ENCODE data around the gene HACL1. TPM values are rescaled to one million over a fixed set of nuclear protein-coding genes. Genes with fewer than 3 reads are reported as not detected.
"Not testable (repeated sequence)": the region's sequence is repeated elsewhere in the genome, so short reads cannot be mapped to it uniquely, and the experiment has no call there.

The HACL1 gene
- total and polyA plus RNA-seq, 2 donors (not counting 1 experiment from before 2014, with no cell fraction given) = 20.8 to 38.7 TPM

DNA sequence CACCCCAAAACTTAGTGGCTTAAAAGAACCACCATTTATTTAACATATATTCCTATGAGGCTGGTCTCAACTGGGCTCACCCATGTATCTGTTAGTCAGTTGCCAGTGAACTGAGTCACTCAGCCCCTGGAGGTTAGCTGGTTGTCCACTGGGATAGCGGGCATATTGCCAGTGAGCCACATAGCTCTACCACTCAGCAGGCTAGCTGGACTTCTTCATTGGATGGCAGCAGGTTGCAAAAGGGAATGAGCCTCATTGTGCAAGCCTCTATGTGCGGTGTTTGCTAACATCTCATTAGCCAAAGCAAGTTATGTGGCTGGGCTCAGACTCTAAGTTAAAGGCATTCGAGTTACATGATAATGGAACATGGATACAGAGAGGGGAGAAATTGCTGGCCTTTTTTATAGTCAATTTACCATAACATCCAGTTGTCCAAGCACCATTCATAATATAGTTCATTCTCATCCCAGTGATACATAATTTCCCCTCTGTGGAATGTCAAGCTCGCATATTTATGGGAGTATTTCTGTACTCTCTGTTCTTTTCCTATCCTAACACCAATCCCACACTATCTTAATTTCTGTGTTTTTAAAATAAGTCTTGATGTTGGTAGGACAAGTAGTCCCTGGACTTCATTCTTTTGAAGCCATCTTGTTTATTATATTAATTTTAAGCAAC is 8.9 kb upstream of the HACL1 start:
- Histone ChIP-seq H3K4me2 (replicated peaks; ENCODE audit: low read depth, low read length, poor library complexity, severe bottlenecking) (no peak overlapping the region), H3K79me2 (ENCODE audit: control insufficient read depth, insufficient read depth, low read length) (peaks cover 21% of the 10 kb centered on the region), H3K27me3 (replicated peaks in 1 of 4; ENCODE audit: control extremely low read depth in 1 of 4, control insufficient read depth in 3 of 4, insufficient read depth in 4 of 4, low read length in 3 of 4) (no peaks in the 10 kb centered on the region), H3K9me3 (ENCODE audit: control extremely low read depth in 1 of 3, control insufficient read depth in 2 of 3, insufficient read depth in 1 of 3, low read length in 2 of 3) (no peaks in the 10 kb centered on the region), H3K36me3 (replicated peaks in 1 of 2; ENCODE audit: control extremely low read depth in 1 of 2, control insufficient read depth in 1 of 2, extremely low read depth in 1 of 2, insufficient read depth in 2 of 2, low read length in 1 of 2) (no peaks in the 10 kb centered on the region), H3K27ac (ENCODE audit: low read length in 2 of 2) (no peak overlapping the region), H4K20me1 (ENCODE audit: control insufficient read depth, insufficient read depth, low read length, poor library complexity, severe bottlenecking) (no peaks in the 10 kb centered on the region), H3K9ac (ENCODE audit: low read length) (no peak overlapping the region), H3K4me1 (ENCODE audit: control insufficient read depth in 2 of 2, insufficient read depth in 2 of 2, low read length in 2 of 2) (no peaks in the 10 kb centered on the region), H3K4me3 (ENCODE audit: control extremely low read depth in 1 of 5, extremely low read depth in 1 of 5, insufficient read depth in 1 of 5, low read depth in 2 of 5, low read length in 4 of 5) (no peak overlapping the region), H2AFZ (ENCODE audit: insufficient read depth, low read depth, low read length, poor library complexity, severe bottlenecking) (no peak overlapping the region)
- WGBS (ENCODE audit: insufficient coverage) = 100% methylated on average over 2 of the region's 4 CpGs
- Mint-ChIP-seq H3K9me3 (ENCODE audit: insufficient read depth) (no peaks in the 10 kb centered on the region), H3K27ac (no peak overlapping the region), H3K4me3 (no peak overlapping the region), H3K27me3 (no peaks in the 10 kb centered on the region), H3K4me1 (no peaks in the 10 kb centered on the region)
- POLR2A ChIA-PET = interaction anchor here (1.1 kb wide), 1 partner anchor 941 kb away, joined by 3 read pairs; no protein-coding TSS in a partner anchor
- CTCF ChIA-PET = no interaction called here
- no peak for DNase-seq
- intact Hi-C loops (cut with micrococcal nuclease) = no loop called here
- TF ChIP-seq EZH2 (IDR thresholded peaks at IDR 0.05; ENCODE audit: borderline replicate concordance, insufficient read depth, low read depth, low read length, poor library complexity, severe bottlenecking) = no peak
- TF ChIP-seq, protein P1, sequence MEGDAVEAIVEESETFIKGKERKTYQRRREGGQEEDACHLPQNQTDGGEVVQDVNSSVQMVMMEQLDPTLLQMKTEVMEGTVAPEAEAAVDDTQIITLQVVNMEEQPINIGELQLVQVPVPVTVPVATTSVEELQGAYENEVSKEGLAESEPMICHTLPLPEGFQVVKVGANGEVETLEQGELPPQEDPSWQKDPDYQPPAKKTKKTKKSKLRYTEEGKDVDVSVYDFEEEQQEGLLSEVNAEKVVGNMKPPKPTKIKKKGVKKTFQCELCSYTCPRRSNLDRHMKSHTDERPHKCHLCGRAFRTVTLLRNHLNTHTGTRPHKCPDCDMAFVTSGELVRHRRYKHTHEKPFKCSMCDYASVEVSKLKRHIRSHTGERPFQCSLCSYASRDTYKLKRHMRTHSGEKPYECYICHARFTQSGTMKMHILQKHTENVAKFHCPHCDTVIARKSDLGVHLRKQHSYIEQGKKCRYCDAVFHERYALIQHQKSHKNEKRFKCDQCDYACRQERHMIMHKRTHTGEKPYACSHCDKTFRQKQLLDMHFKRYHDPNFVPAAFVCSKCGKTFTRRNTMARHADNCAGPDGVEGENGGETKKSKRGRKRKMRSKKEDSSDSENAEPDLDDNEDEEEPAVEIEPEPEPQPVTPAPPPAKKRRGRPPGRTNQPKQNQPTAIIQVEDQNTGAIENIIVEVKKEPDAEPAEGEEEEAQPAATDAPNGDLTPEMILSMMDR (IDR thresholded peaks at IDR 0.05) = no peak
- ATAC-seq (ENCODE audit: low read depth) = no peak

DNA sequence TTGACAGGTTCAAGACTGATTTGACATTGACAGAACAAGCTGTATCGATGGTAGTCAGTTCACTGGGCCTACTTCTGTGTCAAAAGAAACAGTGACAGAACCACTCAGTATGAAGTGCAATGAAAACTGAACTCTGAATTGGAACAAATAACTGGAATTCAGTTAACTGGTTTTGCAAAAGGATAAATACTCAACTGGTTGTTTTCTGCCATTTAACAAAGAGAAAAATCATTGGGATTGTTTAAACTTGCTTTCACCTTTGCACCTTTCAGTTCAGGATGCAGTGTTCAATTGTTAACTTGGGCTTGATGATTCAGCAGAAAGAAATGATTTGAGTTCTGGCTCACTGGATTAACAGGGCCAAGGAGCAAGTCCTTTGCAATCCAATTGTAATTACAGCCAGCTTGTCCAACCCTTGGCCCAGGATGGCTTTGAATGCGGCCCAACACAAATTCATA is 5.1 kb upstream of the HACL1 start:
- Mint-ChIP-seq H3K9me3 (ENCODE audit: insufficient read depth) (no peaks in the 10 kb centered on the region), H3K27ac (no peak overlapping the region), H3K27me3 (no peaks in the 10 kb centered on the region), H3K4me3 (no peak overlapping the region), H3K4me1 (peaks cover 10% of the 10 kb centered on the region)
- Histone ChIP-seq H2AFZ (ENCODE audit: insufficient read depth, low read depth, low read length, poor library complexity, severe bottlenecking) (no peak overlapping the region), H3K9me3 (ENCODE audit: control extremely low read depth in 1 of 3, control insufficient read depth in 2 of 3, insufficient read depth in 1 of 3, low read length in 2 of 3) (no peaks in the 10 kb centered on the region), H3K27me3 (replicated peaks in 1 of 4; ENCODE audit: control extremely low read depth in 1 of 4, control insufficient read depth in 3 of 4, insufficient read depth in 4 of 4, low read length in 3 of 4) (no peaks in the 10 kb centered on the region), H3K9ac (ENCODE audit: low read length) (no peak overlapping the region), H3K4me2 (replicated peaks; ENCODE audit: low read depth, low read length, poor library complexity, severe bottlenecking) (no peak overlapping the region), H3K79me2 (ENCODE audit: control insufficient read depth, insufficient read depth, low read length) (peaks cover 20% of the 10 kb centered on the region), H3K27ac (ENCODE audit: low read length in 2 of 2) (no peak overlapping the region), H3K4me3 (ENCODE audit: control extremely low read depth in 1 of 5, extremely low read depth in 1 of 5, insufficient read depth in 1 of 5, low read depth in 2 of 5, low read length in 4 of 5) (no peak overlapping the region), H3K36me3 (replicated peaks in 1 of 2; ENCODE audit: control extremely low read depth in 1 of 2, control insufficient read depth in 1 of 2, extremely low read depth in 1 of 2, insufficient read depth in 2 of 2, low read length in 1 of 2) (no peaks in the 10 kb centered on the region), H3K4me1 (ENCODE audit: control insufficient read depth in 2 of 2, insufficient read depth in 2 of 2, low read length in 2 of 2) (peaks cover 6 to 7% of the 10 kb centered on the region in 2 donors), H4K20me1 (ENCODE audit: control insufficient read depth, insufficient read depth, low read length, poor library complexity, severe bottlenecking) (no peaks in the 10 kb centered on the region)
- WGBS (ENCODE audit: insufficient coverage) = 100% methylated on average over 1 of the region's 2 CpGs
- DNase-seq = no peak
- ChIA-PET POLR2A (interaction anchor here (0.6 to 0.7 kb wide), 3 partner anchors 50 to 284 kb away, joined by 3 to 6 read pairs (median 3); no protein-coding TSS in a partner anchor), CTCF (no interaction called here)
- no peak for ATAC-seq (ENCODE audit: low read depth)
- intact Hi-C loops (cut with micrococcal nuclease) = loop anchor here (10.0 kb wide), 1 partner anchor 1482 kb away; the partner anchor contains the start of genes CHCHD4 and TMEM43
- TF ChIP-seq, protein P1 (IDR thresholded peaks at IDR 0.05) = no peak
- no peak for TF ChIP-seq EZH2 (IDR thresholded peaks at IDR 0.05; ENCODE audit: borderline replicate concordance, insufficient read depth, low read depth, low read length, poor library complexity, severe bottlenecking)

DNA sequence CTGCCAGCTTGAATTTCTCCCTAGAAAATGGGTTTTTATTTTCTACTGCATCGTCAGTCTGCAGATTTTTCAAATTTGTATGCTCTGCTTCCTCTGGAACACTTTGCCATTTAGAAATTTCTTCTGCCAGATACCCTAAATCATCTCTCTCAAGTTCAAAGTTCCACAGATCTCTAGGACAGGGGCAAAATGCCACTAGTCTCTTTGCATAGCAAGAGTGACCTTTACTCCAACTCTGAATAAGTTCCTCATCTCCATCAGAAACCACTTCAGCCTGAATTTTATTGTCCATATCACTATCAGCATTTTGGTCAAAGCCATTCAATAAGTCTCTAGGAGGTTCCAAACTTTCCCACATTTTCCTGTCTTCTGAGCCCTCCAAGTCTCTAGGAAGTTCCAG is 3.2 kb upstream of the HACL1 start:
- CTCF ChIA-PET = interaction anchor here (1.1 kb wide), 1 partner anchor 26 kb away, joined by 4 read pairs; no protein-coding TSS in a partner anchor

More for the DNA sequence above, 3.2 kb upstream of the HACL1 start:
- ATAC-seq (ENCODE audit: low read depth); H3K4me2 ChIP-seq (replicated peaks; ENCODE audit: low read depth, low read length, poor library complexity, severe bottlenecking); H3K9me3 Mint-ChIP-seq (ENCODE audit: insufficient read depth); H3K36me3 ChIP-seq (replicated peaks in 1 of 2; ENCODE audit: control extremely low read depth in 1 of 2, control insufficient read depth in 1 of 2, extremely low read depth in 1 of 2, insufficient read depth in 2 of 2, low read length in 1 of 2); H3K27me3 Mint-ChIP-seq; H3K27ac ChIP-seq (ENCODE audit: low read length in 2 of 2); POLR2A ChIA-PET; H4K20me1 ChIP-seq (ENCODE audit: control insufficient read depth, insufficient read depth, low read length, poor library complexity, severe bottlenecking); DNase-seq; H2AFZ ChIP-seq (ENCODE audit: insufficient read depth, low read depth, low read length, poor library complexity, severe bottlenecking); H3K9ac ChIP-seq (ENCODE audit: low read length); H3K4me3 ChIP-seq (ENCODE audit: control extremely low read depth in 1 of 5, extremely low read depth in 1 of 5, insufficient read depth in 1 of 5, low read depth in 2 of 5, low read length in 4 of 5); H3K27me3 ChIP-seq (replicated peaks in 1 of 4; ENCODE audit: control extremely low read depth in 1 of 4, control insufficient read depth in 3 of 4, insufficient read depth in 4 of 4, low read length in 3 of 4); H3K9me3 ChIP-seq (ENCODE audit: control extremely low read depth in 1 of 3, control insufficient read depth in 2 of 3, insufficient read depth in 1 of 3, low read length in 2 of 3): not testable (repeated sequence)
- WGBS (ENCODE audit: insufficient coverage) = 89% methylated on average over 1 of the region's 1 CpG
- peaks cover 29% of the 10 kb centered on the region for H3K79me2 ChIP-seq (ENCODE audit: control insufficient read depth, insufficient read depth, low read length)
- intact Hi-C loops (cut with micrococcal nuclease) = loop anchor here (10.0 kb wide), 1 partner anchor 1480 kb away; the partner anchor contains the start of genes CHCHD4 and TMEM43
- H3K4me1 ChIP-seq (ENCODE audit: control insufficient read depth in 2 of 2, insufficient read depth in 2 of 2, low read length in 2 of 2) = peaks cover 16 to 17% of the 10 kb centered on the region in 2 donors
- Mint-ChIP-seq H3K4me1 (peaks cover 27% of the 10 kb centered on the region), H3K27ac (peak overlapping the region; percentile 13), H3K4me3 (peak overlapping the region; percentile 37)

All from B cell (primary cell).